Measurements from ENCODE around the gene ING3. TPM values are rescaled to one million over a fixed set of nuclear protein-coding genes. Genes with fewer than 3 reads are reported as not detected.
"Not testable (repeated sequence)": the region's sequence is repeated elsewhere in the genome, so short reads cannot be mapped to it uniquely, and the experiment has no call there.

Gene ING3
- total RNA-seq, 6 experiments from 2014 or later = 9.8 to 15.0 (median 12.7) TPM

DNA sequence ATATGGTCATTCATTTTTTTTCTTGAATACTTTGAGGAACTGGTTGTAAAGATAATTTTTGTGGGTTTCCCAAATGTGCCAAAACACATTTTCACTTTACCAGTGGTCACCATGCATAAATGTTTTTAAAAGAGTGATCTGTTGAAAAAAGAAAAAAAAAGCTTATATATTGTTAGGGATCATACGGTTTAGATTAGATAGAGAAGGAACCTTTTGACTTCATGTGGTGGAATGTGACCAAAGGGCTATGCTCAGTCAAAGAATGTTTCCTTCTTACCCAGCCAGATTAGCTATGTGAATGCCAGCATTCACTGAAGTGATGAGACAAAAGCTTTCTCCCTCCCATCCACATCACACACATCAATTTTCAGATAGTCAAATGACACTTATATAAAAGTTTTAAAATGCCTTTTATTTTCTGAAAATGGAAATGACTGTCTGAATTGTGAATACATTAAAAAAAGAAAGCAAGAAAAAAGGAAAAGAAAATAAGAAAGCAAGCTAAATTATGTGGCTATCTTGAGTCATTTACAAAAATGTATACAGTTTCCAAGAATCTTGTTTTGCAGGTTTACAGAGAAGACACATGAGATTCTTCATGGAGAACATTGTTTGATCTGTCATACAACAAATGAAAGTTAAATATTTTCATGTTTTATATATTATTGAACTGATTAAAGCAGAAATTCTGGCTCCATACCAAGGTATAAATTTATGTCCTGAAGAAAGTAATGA lies 29.4 kb downstream of the ING3 start:
- no peaks in the 10 kb centered on the region for H3K9me3 Mint-ChIP-seq
- no peaks in the 10 kb centered on the region for H3K36me3 Mint-ChIP-seq (ENCODE audit: low read depth)
- peak overlapping the region; percentile 14; the same call in 1 of the 2 replicates for H3K27ac Mint-ChIP-seq
- peak overlapping the region; percentile 9; the same call in 1 of the 2 replicates for H3K4me3 Mint-ChIP-seq
- DNase-seq = no peak
- TF ChIP-seq, protein P1, sequence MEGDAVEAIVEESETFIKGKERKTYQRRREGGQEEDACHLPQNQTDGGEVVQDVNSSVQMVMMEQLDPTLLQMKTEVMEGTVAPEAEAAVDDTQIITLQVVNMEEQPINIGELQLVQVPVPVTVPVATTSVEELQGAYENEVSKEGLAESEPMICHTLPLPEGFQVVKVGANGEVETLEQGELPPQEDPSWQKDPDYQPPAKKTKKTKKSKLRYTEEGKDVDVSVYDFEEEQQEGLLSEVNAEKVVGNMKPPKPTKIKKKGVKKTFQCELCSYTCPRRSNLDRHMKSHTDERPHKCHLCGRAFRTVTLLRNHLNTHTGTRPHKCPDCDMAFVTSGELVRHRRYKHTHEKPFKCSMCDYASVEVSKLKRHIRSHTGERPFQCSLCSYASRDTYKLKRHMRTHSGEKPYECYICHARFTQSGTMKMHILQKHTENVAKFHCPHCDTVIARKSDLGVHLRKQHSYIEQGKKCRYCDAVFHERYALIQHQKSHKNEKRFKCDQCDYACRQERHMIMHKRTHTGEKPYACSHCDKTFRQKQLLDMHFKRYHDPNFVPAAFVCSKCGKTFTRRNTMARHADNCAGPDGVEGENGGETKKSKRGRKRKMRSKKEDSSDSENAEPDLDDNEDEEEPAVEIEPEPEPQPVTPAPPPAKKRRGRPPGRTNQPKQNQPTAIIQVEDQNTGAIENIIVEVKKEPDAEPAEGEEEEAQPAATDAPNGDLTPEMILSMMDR (IDR thresholded peaks at IDR 0.05) = no peak
- no peaks in the 10 kb centered on the region for H3K27me3 Mint-ChIP-seq (ENCODE audit: insufficient read depth)
- peaks cover 41% of the 10 kb centered on the region for H3K4me1 Mint-ChIP-seq (ENCODE audit: low read depth)

DNA sequence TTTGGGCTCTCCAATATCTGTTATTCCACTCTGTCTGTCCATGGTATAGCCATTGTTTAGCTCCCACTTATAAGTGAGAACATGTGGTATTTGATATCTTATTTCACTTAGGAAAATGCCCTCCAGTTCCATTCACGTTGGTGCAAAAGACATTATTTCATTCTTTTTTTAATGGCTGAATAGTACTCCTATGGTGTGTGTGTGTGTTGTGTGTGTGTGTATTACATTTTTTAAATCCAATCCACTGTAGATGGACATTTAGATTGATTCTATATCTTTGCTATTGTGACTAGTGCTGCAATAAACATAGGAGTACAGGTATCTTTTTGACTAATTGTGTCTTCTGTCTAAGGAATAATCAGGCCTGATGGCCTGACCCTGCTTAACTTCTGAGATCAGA lies 30.5 kb downstream of the ING3 start:
- H3K9me3 Mint-ChIP-seq = no peaks in the 10 kb centered on the region
- no peak overlapping the region for H3K4me3 Mint-ChIP-seq
- H3K27ac Mint-ChIP-seq = no peak overlapping the region
- peaks cover 41% of the 10 kb centered on the region for H3K4me1 Mint-ChIP-seq (ENCODE audit: low read depth)
- DNase-seq = no peak
- no peaks in the 10 kb centered on the region for H3K36me3 Mint-ChIP-seq (ENCODE audit: low read depth)
- TF ChIP-seq, protein P1 (IDR thresholded peaks at IDR 0.05) = no peak
- no peaks in the 10 kb centered on the region for H3K27me3 Mint-ChIP-seq (ENCODE audit: insufficient read depth)

DNA sequence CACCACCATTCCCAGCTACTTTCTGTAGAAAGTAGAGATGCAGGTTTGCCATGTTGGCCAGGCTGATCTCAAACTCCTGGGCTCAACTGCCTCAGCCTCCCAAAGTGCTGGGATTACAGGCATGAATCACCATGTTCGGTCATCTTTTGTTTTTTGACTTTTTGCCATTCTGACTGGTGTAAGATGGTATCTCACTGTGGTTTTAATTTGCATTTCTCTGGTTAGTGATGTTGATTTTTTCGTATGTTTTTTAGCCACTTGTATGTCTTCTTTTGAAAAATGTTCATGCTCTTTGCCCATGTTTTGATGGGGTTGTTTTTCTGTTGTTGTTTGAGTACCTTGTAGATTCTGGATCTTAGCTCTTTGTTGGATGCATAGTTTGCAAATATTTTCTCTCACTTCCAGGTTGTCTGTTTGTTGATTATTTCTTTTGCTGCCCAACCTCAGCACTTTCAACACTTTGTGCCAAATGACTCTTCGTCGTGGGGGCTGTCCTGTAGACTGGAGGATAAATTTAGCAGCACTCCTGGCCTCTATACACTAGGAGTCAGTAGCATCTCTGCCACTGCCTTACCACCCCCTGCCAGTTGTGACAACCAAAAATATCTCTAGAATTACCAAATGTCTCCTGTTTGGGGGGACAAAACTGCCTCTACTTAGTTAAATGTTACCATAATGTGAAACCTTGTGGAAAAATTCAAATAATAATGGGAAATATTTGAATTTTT lies 31.5 kb downstream of the ING3 start:
- peak; percentile 87 for DNase-seq
- Mint-ChIP-seq H3K4me1 (ENCODE audit: low read depth) (peaks cover 44% of the 10 kb centered on the region), H3K36me3 (ENCODE audit: low read depth) (no peaks in the 10 kb centered on the region)

DNA sequence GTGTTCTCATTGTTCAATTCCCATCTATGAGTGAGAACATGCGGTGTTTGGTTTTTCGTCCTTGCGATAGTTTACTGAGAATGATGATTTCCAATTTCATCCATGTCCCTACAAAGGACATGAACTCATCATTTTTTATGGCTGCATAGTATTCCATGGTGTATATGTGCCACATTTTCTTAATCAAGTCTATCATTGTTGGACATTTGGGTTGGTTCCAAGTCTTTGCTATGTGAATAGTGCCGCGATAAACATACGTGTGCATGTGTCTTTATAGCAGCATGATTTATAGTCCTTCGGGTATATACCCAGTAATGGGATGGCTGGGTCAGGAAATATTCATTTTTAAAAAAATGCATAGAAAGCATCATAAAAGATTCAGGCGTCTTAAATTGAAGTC lies 33.0 kb downstream of the ING3 start:
- not testable (repeated sequence) for H3K4me3 Mint-ChIP-seq; H3K9me3 Mint-ChIP-seq; DNase-seq; H3K27me3 Mint-ChIP-seq (ENCODE audit: insufficient read depth); H3K27ac Mint-ChIP-seq; H3K36me3 Mint-ChIP-seq (ENCODE audit: low read depth)
- H3K4me1 Mint-ChIP-seq (ENCODE audit: low read depth) = peaks cover 56% of the 10 kb centered on the region

More for the DNA sequence above, 31.5 kb downstream of the ING3 start:
- H3K27ac Mint-ChIP-seq = peak overlapping the region; percentile 69
- peak overlapping the region; percentile 64 for H3K4me3 Mint-ChIP-seq
- H3K9me3 Mint-ChIP-seq = no peaks in the 10 kb centered on the region
- TF ChIP-seq, protein P1 (IDR thresholded peaks at IDR 0.05) = peak; percentile 34; the same call in 1 of the 2 replicates
- peaks cover 2% of the 10 kb centered on the region; the same call in 1 of the 2 replicates for H3K27me3 Mint-ChIP-seq (ENCODE audit: insufficient read depth)

DNA sequence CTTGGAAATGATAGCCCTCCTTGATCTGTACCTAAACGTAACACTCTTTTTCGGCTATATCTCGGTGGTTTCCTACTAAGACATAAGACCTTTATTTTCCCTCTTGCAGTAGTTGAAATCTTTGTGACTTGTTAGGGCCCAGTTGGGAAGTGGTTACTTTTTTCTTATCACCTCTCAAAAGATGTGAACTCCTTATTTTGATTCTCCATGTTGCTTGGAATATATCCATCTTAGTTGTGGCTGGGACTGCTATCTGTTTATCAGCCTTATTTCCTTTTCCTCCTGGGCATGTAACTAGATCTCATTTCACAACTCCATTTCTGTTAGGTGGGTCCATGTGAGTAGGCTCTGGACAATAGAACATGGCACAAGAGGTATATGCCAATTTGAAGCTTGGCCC lies 33.8 kb downstream of the ING3 start:
- no peak overlapping the region for H3K4me3 Mint-ChIP-seq
- H3K4me1 Mint-ChIP-seq (ENCODE audit: low read depth) = peaks cover 56% of the 10 kb centered on the region
- DNase-seq = no peak
- peaks cover 2% of the 10 kb centered on the region; the same call in 1 of the 2 replicates for H3K27me3 Mint-ChIP-seq (ENCODE audit: insufficient read depth)
- H3K36me3 Mint-ChIP-seq (ENCODE audit: low read depth) = peaks cover 4% of the 10 kb centered on the region; the same call in 1 of the 2 replicates
- no peaks in the 10 kb centered on the region for H3K9me3 Mint-ChIP-seq
- no peak overlapping the region for H3K27ac Mint-ChIP-seq
- TF ChIP-seq, protein P1 (IDR thresholded peaks at IDR 0.05) = no peak

Measured in HFFc6 (cell line).